MM.1S (cell line): ENCODE measurements around the gene CIBAR2.

Experiments used
- DNase-seq: peaks from one replicate; pipeline ENCODE4 v3.0.0-alpha.2; 2015
- H2AFZ ChIP-seq: fragments of 300-600 bp; sonication (generic); 2 replicates; pipeline ENCODE4 v1.6.0; 2016; ENCODE audit warnings: antibody characterized with exemption, low read length
- H3F3A ChIP-seq: fragments of 300-600 bp; sonication (generic); 2 replicates; pipeline ENCODE4 v1.6.1; 2016; ENCODE audit warnings: mild to moderate bottlenecking, antibody characterized with exemption, low read length, moderate library complexity, mixed read lengths; ENCODE audit not compliant: insufficient read depth
- H3K27ac ChIP-seq: fragments of 300-600 bp; sonication (generic); 2 replicates; pipeline ENCODE4 v1.5.1; 2016; ENCODE audit warnings: mild to moderate bottlenecking, low read length
- H3K27me3 ChIP-seq: fragments of 300-600 bp; sonication (generic); replicated peaks from 2 replicates; pipeline ENCODE4 v1.6.0; 2016; ENCODE audit warnings: low read length; ENCODE audit not compliant: insufficient read depth
- H3K36me3 ChIP-seq: fragments of 300-600 bp; sonication (generic); replicated peaks from 2 replicates; pipeline ENCODE4 v1.6.1; 2016; ENCODE audit warnings: mild to moderate bottlenecking, low read length, mixed read lengths; ENCODE audit not compliant: insufficient read depth
- H3K4me1 ChIP-seq: fragments of 300-600 bp; sonication (generic); 2 replicates; pipeline ENCODE4 v1.6.1; 2016; ENCODE audit warnings: low read length, mixed read lengths
- H3K4me2 ChIP-seq: fragments of 300-600 bp; sonication (generic); 2 replicates; pipeline ENCODE4 v1.6.0; 2016; ENCODE audit warnings: low read depth, low read length
- H3K4me3 ChIP-seq: fragments of 300-600 bp; sonication (generic); 2 replicates; pipeline ENCODE4 v1.5.1; 2016; ENCODE audit warnings: low read length, mixed read lengths
- H3K79me2 ChIP-seq: fragments of 300-600 bp; sonication (generic); 2 replicates; pipeline ENCODE4 v1.6.1; 2016; ENCODE audit warnings: mixed run types, low read length, mixed read lengths
- H3K9ac ChIP-seq: fragments of 300-600 bp; sonication (generic); 2 replicates; pipeline ENCODE4 v1.6.1; 2016; ENCODE audit warnings: low read length, mixed read lengths
- H3K9me2 ChIP-seq: fragments of 300-600 bp; sonication (generic); replicated peaks from 2 replicates; pipeline ENCODE4 v1.6.1; 2016; ENCODE audit warnings: mild to moderate bottlenecking, low read length, mixed read lengths; ENCODE audit not compliant: insufficient read depth
- H3K9me3 ChIP-seq: fragments of 300-600 bp; sonication (generic); replicated peaks from 2 replicates; pipeline ENCODE4 v1.6.1; 2016; ENCODE audit warnings: mild to moderate bottlenecking, low read length, mixed read lengths; ENCODE audit not compliant: insufficient read depth
- H4K20me1 ChIP-seq: fragments of 300-600 bp; sonication (generic); 2 replicates; pipeline ENCODE4 v1.6.1; 2016; ENCODE audit warnings: mild to moderate bottlenecking, low read length, moderate library complexity, mixed read lengths; ENCODE audit not compliant: insufficient read depth
- EZH2 ChIP-seq: fragments of 300-600 bp; sonication (generic); optimal IDR thresholded peaks from 2 replicates; pipeline ENCODE3; 2017; ENCODE audit warnings: low read depth, mild to moderate bottlenecking, antibody characterized with exemption, low read length, mixed read lengths
- EZH2phosphoT487 ChIP-seq: fragments of 300-600 bp; sonication (generic); IDR thresholded peaks from 2 replicates; pipeline ENCODE4 v1.6.1; 2018; ENCODE audit warnings: antibody characterized with exemption, low read length
- TF ChIP-seq, protein P1 (sequence below): fragments of 300-600 bp; sonication (generic); IDR thresholded peaks from 2 replicates; pipeline ENCODE4 v1.5.1; 2016; ENCODE audit warnings: antibody characterized with exemption, low read length, mixed read lengths

The CIBAR2 gene

GRCh38 chr16:85083051-85083639 lies 29.1 kb downstream of the CIBAR2 start:
- Histone ChIP-seq H3K4me2 (no peak overlapping the region), H3K9ac (no peak overlapping the region)
- no peak for DNase-seq

GRCh38 chr16:85082173-85083050 lies 29.9 kb downstream of the CIBAR2 start:
- no peak overlapping the region for H3K4me2 ChIP-seq
- no peaks in the 10 kb centered on the region for H3K27me3 ChIP-seq
- no peak overlapping the region for H2AFZ ChIP-seq
- no peaks in the 10 kb centered on the region for H3K36me3 ChIP-seq
- H3K79me2 ChIP-seq: no peaks in the 10 kb centered on the region
- no peak overlapping the region for H3K9ac ChIP-seq
- H3K9me3 ChIP-seq: no peaks in the 10 kb centered on the region
- TF ChIP-seq, protein P1, sequence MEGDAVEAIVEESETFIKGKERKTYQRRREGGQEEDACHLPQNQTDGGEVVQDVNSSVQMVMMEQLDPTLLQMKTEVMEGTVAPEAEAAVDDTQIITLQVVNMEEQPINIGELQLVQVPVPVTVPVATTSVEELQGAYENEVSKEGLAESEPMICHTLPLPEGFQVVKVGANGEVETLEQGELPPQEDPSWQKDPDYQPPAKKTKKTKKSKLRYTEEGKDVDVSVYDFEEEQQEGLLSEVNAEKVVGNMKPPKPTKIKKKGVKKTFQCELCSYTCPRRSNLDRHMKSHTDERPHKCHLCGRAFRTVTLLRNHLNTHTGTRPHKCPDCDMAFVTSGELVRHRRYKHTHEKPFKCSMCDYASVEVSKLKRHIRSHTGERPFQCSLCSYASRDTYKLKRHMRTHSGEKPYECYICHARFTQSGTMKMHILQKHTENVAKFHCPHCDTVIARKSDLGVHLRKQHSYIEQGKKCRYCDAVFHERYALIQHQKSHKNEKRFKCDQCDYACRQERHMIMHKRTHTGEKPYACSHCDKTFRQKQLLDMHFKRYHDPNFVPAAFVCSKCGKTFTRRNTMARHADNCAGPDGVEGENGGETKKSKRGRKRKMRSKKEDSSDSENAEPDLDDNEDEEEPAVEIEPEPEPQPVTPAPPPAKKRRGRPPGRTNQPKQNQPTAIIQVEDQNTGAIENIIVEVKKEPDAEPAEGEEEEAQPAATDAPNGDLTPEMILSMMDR: no peak
- TF ChIP-seq EZH2 (no peak), EZH2phosphoT487 (no peak)
- H3K4me3 ChIP-seq: no peak overlapping the region
- H3K27ac ChIP-seq: no peak overlapping the region
- H3K4me1 ChIP-seq: no peaks in the 10 kb centered on the region
- H3K9me2 ChIP-seq: no peaks in the 10 kb centered on the region
- no peak for DNase-seq
- no peaks in the 10 kb centered on the region for H4K20me1 ChIP-seq
- H3F3A ChIP-seq: no peaks in the 10 kb centered on the region

More at GRCh38 chr16:85083051-85083639, 29.1 kb downstream of the CIBAR2 start:
- Histone ChIP-seq H3F3A (no peaks in the 10 kb centered on the region), H3K27ac (no peak overlapping the region), H3K4me1 (no peaks in the 10 kb centered on the region), H2AFZ (no peak overlapping the region), H3K9me2 (no peaks in the 10 kb centered on the region), H3K4me3 (no peak overlapping the region), H3K36me3 (no peaks in the 10 kb centered on the region), H4K20me1 (no peaks in the 10 kb centered on the region), H3K9me3 (no peaks in the 10 kb centered on the region), H3K27me3 (no peaks in the 10 kb centered on the region), H3K79me2 (no peaks in the 10 kb centered on the region)
- TF ChIP-seq EZH2phosphoT487 (no peak), EZH2 (no peak)
- TF ChIP-seq, protein P1: no peak

DNA sequence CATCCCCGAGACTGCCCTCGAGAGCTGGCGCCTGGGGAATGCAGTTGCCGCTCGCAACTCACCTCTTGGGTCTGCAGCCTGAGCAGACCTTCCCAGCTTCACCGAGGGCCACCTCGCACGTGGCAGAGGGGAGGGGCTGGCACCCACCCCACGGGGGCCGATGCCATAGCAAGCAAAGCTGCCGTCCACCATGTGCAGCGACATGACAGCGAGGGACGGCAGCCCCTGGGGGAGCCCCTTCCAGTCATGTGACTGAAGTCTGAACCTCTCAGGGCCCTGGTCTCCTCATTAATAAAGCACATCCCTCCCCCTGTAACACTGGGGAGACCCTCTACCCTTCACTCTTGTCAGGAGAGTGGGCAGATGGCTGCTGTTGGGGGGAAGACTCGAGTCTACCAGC lies 30.5 kb downstream of the CIBAR2 start:
- no peaks in the 10 kb centered on the region for H3K9me3 ChIP-seq
- no peak overlapping the region for H3K9ac ChIP-seq
- H3K9me2 ChIP-seq: no peaks in the 10 kb centered on the region
- H3K79me2 ChIP-seq: no peaks in the 10 kb centered on the region
- no peaks in the 10 kb centered on the region for H3F3A ChIP-seq
- no peak overlapping the region for H3K27ac ChIP-seq
- DNase-seq: no peak
- no peaks in the 10 kb centered on the region for H3K27me3 ChIP-seq
- H2AFZ ChIP-seq: no peak overlapping the region
- no peak overlapping the region for H3K4me3 ChIP-seq
- H3K36me3 ChIP-seq: no peaks in the 10 kb centered on the region
- no peaks in the 10 kb centered on the region for H4K20me1 ChIP-seq
- no peak overlapping the region for H3K4me2 ChIP-seq
- H3K4me1 ChIP-seq: no peaks in the 10 kb centered on the region
- TF ChIP-seq, protein P1: no peak
- TF ChIP-seq EZH2 (no peak), EZH2phosphoT487 (no peak)
